ENCODE measurements around the gene HOXA4.

- TF ChIP-seq, protein P1, sequence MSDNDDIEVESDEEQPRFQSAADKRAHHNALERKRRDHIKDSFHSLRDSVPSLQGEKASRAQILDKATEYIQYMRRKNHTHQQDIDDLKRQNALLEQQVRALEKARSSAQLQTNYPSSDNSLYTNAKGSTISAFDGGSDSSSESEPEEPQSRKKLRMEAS (CRISPR knock-in tag; IDR thresholded peaks at IDR 0.05), result no peak
- no peak for TF ChIP-seq CREB1 (CRISPR knock-in tag; IDR thresholded peaks at IDR 0.05)
- TF ChIP-seq, protein P2, sequence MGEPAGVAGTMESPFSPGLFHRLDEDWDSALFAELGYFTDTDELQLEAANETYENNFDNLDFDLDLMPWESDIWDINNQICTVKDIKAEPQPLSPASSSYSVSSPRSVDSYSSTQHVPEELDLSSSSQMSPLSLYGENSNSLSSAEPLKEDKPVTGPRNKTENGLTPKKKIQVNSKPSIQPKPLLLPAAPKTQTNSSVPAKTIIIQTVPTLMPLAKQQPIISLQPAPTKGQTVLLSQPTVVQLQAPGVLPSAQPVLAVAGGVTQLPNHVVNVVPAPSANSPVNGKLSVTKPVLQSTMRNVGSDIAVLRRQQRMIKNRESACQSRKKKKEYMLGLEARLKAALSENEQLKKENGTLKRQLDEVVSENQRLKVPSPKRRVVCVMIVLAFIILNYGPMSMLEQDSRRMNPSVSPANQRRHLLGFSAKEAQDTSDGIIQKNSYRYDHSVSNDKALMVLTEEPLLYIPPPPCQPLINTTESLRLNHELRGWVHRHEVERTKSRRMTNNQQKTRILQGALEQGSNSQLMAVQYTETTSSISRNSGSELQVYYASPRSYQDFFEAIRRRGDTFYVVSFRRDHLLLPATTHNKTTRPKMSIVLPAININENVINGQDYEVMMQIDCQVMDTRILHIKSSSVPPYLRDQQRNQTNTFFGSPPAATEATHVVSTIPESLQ (CRISPR knock-in tag; IDR thresholded peaks at IDR 0.05), result no peak
Observed at GRCh38 chr7:27102581-27103442, 27.7 kb downstream of the HOXA4 start, which contains the start of gene HOXA2.

Data from WTC11 (cell line).